DOHH2 (cell line): ENCODE data around the gene NRF1.
"Not testable (repeated sequence)": the region's sequence is repeated elsewhere in the genome, so short reads cannot be mapped to it uniquely, and the experiment has no call there.

Experiments
- H3F3A ChIP-seq: fragments of 200-600 bp; sonication (generic), shearing (Covaris generic); 2 replicates; pipeline ENCODE4 v1.6.0; 2016; ENCODE audit warnings: antibody characterized with exemption, mild to moderate bottlenecking; ENCODE audit not compliant: control insufficient read depth, insufficient read depth
- H3K27ac ChIP-seq: fragments of 200-600 bp; sonication (generic); 2 replicates; pipeline ENCODE4 v1.5.1; 2014; ENCODE audit warnings: low read depth, mild to moderate bottlenecking, low read length, moderate library complexity
- H3K27me3 ChIP-seq: fragments of 200-600 bp; sonication (generic); 2 replicates; pipeline ENCODE4 v1.6.1; 2014; ENCODE audit warnings: mild to moderate bottlenecking, low read length, mixed read lengths; ENCODE audit not compliant: control insufficient read depth
- H3K36me3 ChIP-seq: fragments of 200-600 bp; sonication (generic); 2 replicates; pipeline ENCODE4 v1.6.1; 2014; ENCODE audit warnings: mild to moderate bottlenecking, low read length, moderate library complexity, mixed read lengths; ENCODE audit not compliant: control insufficient read depth
- H3K4me1 ChIP-seq: fragments of 200-600 bp; sonication (generic); 2 replicates; pipeline ENCODE4 v1.6.1; 2014; ENCODE audit warnings: mild to moderate bottlenecking, low read length, mixed read lengths; ENCODE audit not compliant: control insufficient read depth
- H3K4me2 ChIP-seq: fragments of 200-600 bp; sonication (generic); 2 replicates; pipeline ENCODE4 v1.6.0; 2014; ENCODE audit warnings: mild to moderate bottlenecking, low read length, moderate library complexity
- H3K4me3 ChIP-seq: fragments of 200-600 bp; sonication (generic); 2 replicates; pipeline ENCODE4 v1.5.1; 2014; ENCODE audit warnings: mild to moderate bottlenecking, low read length, mixed read lengths
- H3K79me2 ChIP-seq: fragments of 200-600 bp; sonication (generic); 2 replicates; pipeline ENCODE4 v1.6.1; 2014; ENCODE audit warnings: mild to moderate bottlenecking, low read length, mixed read lengths; ENCODE audit not compliant: control insufficient read depth
- H3K9me2 ChIP-seq: fragments of 200-600 bp; sonication (generic); replicated peaks from 2 replicates; pipeline ENCODE4 v1.6.1; 2014; ENCODE audit warnings: mild to moderate bottlenecking, low read length, mixed read lengths; ENCODE audit not compliant: control insufficient read depth
- H3K9me3 ChIP-seq: fragments of 200-600 bp; sonication (generic); 2 replicates; pipeline ENCODE4 v1.6.1; 2014; ENCODE audit warnings: antibody characterized with exemption, low read length, mixed read lengths; ENCODE audit not compliant: control insufficient read depth, insufficient read depth
- H4K20me1 ChIP-seq: fragments of 200-600 bp; sonication (generic); 2 replicates; pipeline ENCODE4 v1.6.0; 2014; ENCODE audit warnings: low read depth, mild to moderate bottlenecking, antibody characterized with exemption, low read length, moderate library complexity; ENCODE audit not compliant: control insufficient read depth, insufficient read depth
- CTCF ChIP-seq: fragments of 200-600 bp; sonication (generic); IDR thresholded peaks from one replicate; pipeline ENCODE4 v1.5.1; 2014; ENCODE audit warnings: antibody characterized with exemption, mild to moderate bottlenecking, low read depth, low read length; ENCODE audit not compliant: poor library complexity, severe bottlenecking
- EZH2phosphoT487 ChIP-seq: fragments of 200-600 bp; sonication (generic); IDR thresholded peaks from 2 replicates; pipeline ENCODE4 v1.6.1; 2017; ENCODE audit warnings: borderline replicate concordance, mild to moderate bottlenecking, antibody characterized with exemption, low read length, moderate library complexity, mixed read lengths

NRF1 gene

DNA sequence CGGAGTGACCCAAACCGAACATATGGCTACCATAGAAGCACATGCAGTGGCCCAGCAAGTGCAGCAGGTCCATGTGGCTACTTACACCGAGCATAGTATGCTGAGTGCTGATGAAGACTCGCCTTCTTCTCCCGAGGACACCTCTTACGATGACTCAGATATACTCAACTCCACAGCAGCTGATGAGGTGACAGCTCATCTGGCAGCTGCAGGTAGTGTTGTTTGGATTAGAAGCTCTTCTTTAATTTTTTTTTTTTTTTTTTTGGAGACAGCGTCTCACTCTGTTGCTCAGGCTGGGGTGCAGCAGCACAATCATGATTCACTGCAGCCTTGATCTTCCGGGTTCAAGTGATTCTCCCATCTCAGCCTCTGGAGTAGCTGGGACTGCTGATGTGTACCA is 45.8 kb downstream of the NRF1 start:
- Histone ChIP-seq H3K36me3 (peaks cover 48% of the 10 kb centered on the region), H3K27ac (no peak overlapping the region), H3K4me1 (peaks cover 8% of the 10 kb centered on the region), H3K27me3 (no peaks in the 10 kb centered on the region), H3K9me3 (peaks cover 25% of the 10 kb centered on the region), H3F3A (no peaks in the 10 kb centered on the region), H4K20me1 (no peaks in the 10 kb centered on the region), H3K4me3 (no peak overlapping the region), H3K79me2 (peaks cover 23% of the 10 kb centered on the region), H3K4me2 (no peak overlapping the region), H3K9me2 (no peaks in the 10 kb centered on the region)
- TF ChIP-seq EZH2phosphoT487 (no peak), CTCF (no peak)

DNA sequence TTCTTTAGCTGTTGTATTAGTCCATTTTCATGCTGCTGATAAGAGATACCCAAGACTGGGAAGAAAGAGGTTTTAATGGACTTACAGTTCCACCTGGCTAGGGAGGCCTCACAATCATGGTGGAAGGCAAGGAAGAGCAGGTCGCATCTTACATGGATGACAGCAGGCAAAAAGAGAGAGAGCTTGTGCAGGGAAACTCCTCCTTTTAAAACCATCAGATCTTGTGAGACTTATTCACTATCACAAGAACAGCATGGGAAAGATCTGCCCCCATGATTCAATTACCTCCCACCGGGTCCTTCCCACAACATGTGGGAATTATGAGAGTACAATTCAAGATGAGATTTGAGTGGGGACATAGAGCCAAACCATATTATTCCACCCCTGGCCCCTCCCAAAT is 48.4 kb downstream of the NRF1 start:
- H3K4me2 ChIP-seq, H3K9me2 ChIP-seq, H3K27ac ChIP-seq, H3K27me3 ChIP-seq, H3K4me3 ChIP-seq, H4K20me1 ChIP-seq, H3F3A ChIP-seq: not testable (repeated sequence)
- H3K79me2 ChIP-seq = peaks cover 11% of the 10 kb centered on the region
- peaks cover 10% of the 10 kb centered on the region for H3K4me1 ChIP-seq
- peaks cover 45% of the 10 kb centered on the region for H3K36me3 ChIP-seq
- H3K9me3 ChIP-seq = peaks cover 25% of the 10 kb centered on the region

- H4K20me1 ChIP-seq = no peaks in the 10 kb centered on the region
- peaks cover 45% of the 10 kb centered on the region for H3K36me3 ChIP-seq
- TF ChIP-seq EZH2phosphoT487 (no peak), CTCF (no peak)
- H3K9me2 ChIP-seq = no peaks in the 10 kb centered on the region
- H3K4me1 ChIP-seq = 0 out of 2 replicates have a peak, but pooled peaks cover 3% of the 10 kb centered on the region
- no peak overlapping the region for H3K4me3 ChIP-seq
- H3F3A ChIP-seq = no peaks in the 10 kb centered on the region
- peaks cover 25% of the 10 kb centered on the region for H3K9me3 ChIP-seq
- H3K4me2 ChIP-seq = no peak overlapping the region
- no peaks in the 10 kb centered on the region for H3K79me2 ChIP-seq
- H3K27ac ChIP-seq = no peak overlapping the region
- H3K27me3 ChIP-seq = no peaks in the 10 kb centered on the region
Observed at GRCh38 chr7:129661645-129662182, 50.2 kb downstream of the NRF1 start.

DNA sequence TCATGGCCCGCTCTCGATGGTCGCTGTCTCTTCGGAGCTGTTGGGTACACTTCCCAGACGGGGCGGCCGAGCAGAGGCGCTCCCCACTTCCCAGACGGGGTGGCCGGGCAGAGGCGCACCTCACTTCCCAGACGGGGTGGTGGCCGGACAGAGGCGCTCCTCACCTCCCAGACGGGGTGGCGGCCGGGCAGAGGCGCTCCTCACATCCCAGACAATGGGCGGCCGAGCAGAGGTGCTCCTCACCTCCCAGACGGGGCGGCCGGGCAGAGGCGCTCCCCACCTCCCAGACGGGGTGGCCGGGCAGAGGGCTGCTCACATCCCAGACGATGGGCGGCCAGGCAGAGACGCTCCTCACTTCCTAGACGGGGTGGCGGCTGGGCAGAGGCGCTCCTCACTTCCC is 51.7 kb downstream of the NRF1 start:
- not testable (repeated sequence) for H3K79me2 ChIP-seq, H3K4me2 ChIP-seq, H3F3A ChIP-seq, H3K27me3 ChIP-seq, H3K4me3 ChIP-seq, H4K20me1 ChIP-seq, H3K9me2 ChIP-seq, H3K27ac ChIP-seq, H3K4me1 ChIP-seq
- Histone ChIP-seq H3K9me3 (peaks cover 25% of the 10 kb centered on the region), H3K36me3 (peaks cover 32% of the 10 kb centered on the region)
